HG03520 (cell line): ENCODE measurements around the gene GRK4.
"Not testable (repeated sequence)": the region's sequence is repeated elsewhere in the genome, so short reads cannot be mapped to it uniquely, and the experiment has no call there.

ENCODE experiments used
- ATAC-seq: cut with Tn5 transposase; IDR thresholded peaks from one replicate; pipeline ENCODE4 v1.9.1; 2021; ENCODE audit warnings: mild to moderate bottlenecking, moderate library complexity; ENCODE audit not compliant: unreplicated experiment

GRK4 gene

GRCh38 chr4:2963175-2963965 lies at the start of gene GRK4, which contains the start of gene NOP14:
TSS of gene GRK4 (plus strand) at chr4:2963571. CDS start at chr4:2964071, 500 bp downstream.
TSS of gene NOP14 (minus strand) at chr4:2963406. CDS start at chr4:2963319, 87 bp downstream.
- ATAC-seq, result peak; percentile 90

GRCh38 chr4:2914256-2915126 lies 48.9 kb upstream of the GRK4 start:
- no peak for ATAC-seq

GRCh38 chr4:2915789-2916188 lies 47.6 kb upstream of the GRK4 start:
- no peak for ATAC-seq

- not testable (repeated sequence) for ATAC-seq
Measured at GRCh38 chr4:2916696-2917095, 46.7 kb upstream of the GRK4 start.

- not testable (repeated sequence) for ATAC-seq
Measured at GRCh38 chr4:2918300-2918699, 45.1 kb upstream of the GRK4 start.

GRCh38 chr4:2918714-2919113 lies 44.7 kb upstream of the GRK4 start:
- not testable (repeated sequence) for ATAC-seq

- ATAC-seq, result not testable (repeated sequence)
Measured at GRCh38 chr4:2922453-2923101, 40.8 kb upstream of the GRK4 start.

GRCh38 chr4:2923141-2923551 lies 40.2 kb upstream of the GRK4 start:
- ATAC-seq, result no peak

GRCh38 chr4:2923668-2924173 lies 39.6 kb upstream of the GRK4 start:
- no peak for ATAC-seq

- ATAC-seq, result no peak
Measured at GRCh38 chr4:2924286-2924685, 39.1 kb upstream of the GRK4 start.

GRCh38 chr4:2924765-2925301 lies 38.5 kb upstream of the GRK4 start:
- no peak for ATAC-seq

GRCh38 chr4:2925496-2925895 lies 37.9 kb upstream of the GRK4 start:
- no peak for ATAC-seq

- no peak for ATAC-seq
Measured at GRCh38 chr4:2925931-2926860, 37.2 kb upstream of the GRK4 start.

- ATAC-seq, result no peak
Measured at GRCh38 chr4:2927016-2927695, 36.2 kb upstream of the GRK4 start.

- no peak for ATAC-seq
Measured at GRCh38 chr4:2927696-2928075, 35.7 kb upstream of the GRK4 start.

- no peak for ATAC-seq
Measured at GRCh38 chr4:2928242-2929176, 34.9 kb upstream of the GRK4 start.

- no peak for ATAC-seq
Measured at GRCh38 chr4:2929469-2929868, 33.9 kb upstream of the GRK4 start.

GRCh38 chr4:2930135-2930757 lies 33.1 kb upstream of the GRK4 start:
- no peak for ATAC-seq
